ENCODE data around the gene CALCA. TPM values are rescaled to one million over a fixed set of nuclear protein-coding genes. Genes with fewer than 3 reads are reported as not detected.

Gene CALCA
- total RNA-seq = not detected in 2 replicates

GRCh38 chr11:14971865-14972580 lies at the start of gene CALCA:
TSS of gene CALCA (minus strand) at chr11:14972351. CDS start at chr11:14971192, 1,159 bp downstream.

Other genes with a start within 250 kb of the CALCA start
- gene CYP2R1, start 80.1 kb downstream of the CALCA start, total RNA-seq = 5.9 and 8.4 TPM in 2 replicates
- not detected in 2 replicates for gene CALCB, start 101.2 kb upstream of the CALCA start, total RNA-seq
- 0.17 and 0.46 TPM in 2 replicates for gene INSC, start 142.6 kb upstream of the CALCA start, total RNA-seq

Data from smooth muscle cell of the pulmonary artery (primary cell).